ENCODE results near the gene SPARCL1.
"Not testable (repeated sequence)": the region's sequence is repeated elsewhere in the genome, so short reads cannot be mapped to it uniquely, and the experiment has no call there.

The SPARCL1 gene

GRCh38 chr4:87426865-87427517 lies 102.2 kb downstream of the SPARCL1 start:
- TF ChIP-seq POLR2A (IDR thresholded peaks at IDR 0.05; ENCODE audit: low read depth, low read length) = no peak
- FAIRE-seq = no peak
- no peak for DNase-seq (ENCODE audit: insufficient read length, low spot score)

GRCh38 chr4:87425711-87426110 lies 103.5 kb downstream of the SPARCL1 start:
- DNase-seq (ENCODE audit: insufficient read length, low spot score) (no peak), FAIRE-seq (no peak)

GRCh38 chr4:87424099-87424543 lies 105.1 kb downstream of the SPARCL1 start:
- FAIRE-seq; DNase-seq (ENCODE audit: insufficient read length, low spot score): not testable (repeated sequence)

More at GRCh38 chr4:87425711-87426110, 103.5 kb downstream of the SPARCL1 start:
- TF ChIP-seq POLR2A (IDR thresholded peaks at IDR 0.05; ENCODE audit: low read depth, low read length) = no peak

Data from H54 (cell line).